HG03378 (cell line): ENCODE results near the gene RRP7A.
"Not testable (repeated sequence)": the region's sequence is repeated elsewhere in the genome, so short reads cannot be mapped to it uniquely, and the experiment has no call there.

ENCODE experiments used
- ATAC-seq: cut with Tn5 transposase; IDR thresholded peaks from one replicate; pipeline ENCODE4 v1.9.1; 2021; ENCODE audit warnings: mild to moderate bottlenecking, moderate library complexity; ENCODE audit not compliant: unreplicated experiment

Gene RRP7A

GRCh38 chr22:42519525-42520401, at the start of gene RRP7A:
TSS of gene RRP7A (minus strand) at chr22:42519796. CDS start at chr22:42519786, 10 bp downstream.
- ATAC-seq = no peak

GRCh38 chr22:42567950-42568349, 48.4 kb upstream of the RRP7A start:
- ATAC-seq = not testable (repeated sequence)

GRCh38 chr22:42565956-42566355, 46.4 kb upstream of the RRP7A start:
- no peak for ATAC-seq

GRCh38 chr22:42564699-42565098, 45.1 kb upstream of the RRP7A start:
- ATAC-seq = no peak

GRCh38 chr22:42563943-42564342, 44.3 kb upstream of the RRP7A start:
- ATAC-seq = not testable (repeated sequence)

- no peak for ATAC-seq
Observed at GRCh38 chr22:42562684-42563083, 43.1 kb upstream of the RRP7A start.

- ATAC-seq = no peak
Observed at GRCh38 chr22:42562279-42562678, 42.7 kb upstream of the RRP7A start.

GRCh38 chr22:42561856-42562255, 42.3 kb upstream of the RRP7A start:
- no peak for ATAC-seq

GRCh38 chr22:42560781-42561180, 41.2 kb upstream of the RRP7A start:
- no peak for ATAC-seq

- ATAC-seq = no peak
Observed at GRCh38 chr22:42560381-42560780, 40.8 kb upstream of the RRP7A start.

GRCh38 chr22:42553475-42554361, 34.1 kb upstream of the RRP7A start, which contains the start of gene SERHL2:
TSS of gene SERHL2 (plus strand) at chr22:42553956. CDS start at chr22:42554021, 65 bp downstream.
- ATAC-seq = no peak

- not testable (repeated sequence) for ATAC-seq
Observed at GRCh38 chr22:42552294-42552647, 32.7 kb upstream of the RRP7A start.

GRCh38 chr22:42549331-42550060, 29.9 kb upstream of the RRP7A start:
- no peak for ATAC-seq

GRCh38 chr22:42548597-42549330, 29.2 kb upstream of the RRP7A start:
- ATAC-seq = no peak

- ATAC-seq = not testable (repeated sequence)
Observed at GRCh38 chr22:42548126-42548525, 28.5 kb upstream of the RRP7A start.

- ATAC-seq = no peak
Observed at GRCh38 chr22:42547562-42547961, 28.0 kb upstream of the RRP7A start.

- no peak for ATAC-seq
Observed at GRCh38 chr22:42544686-42545085, 25.1 kb upstream of the RRP7A start.

- not testable (repeated sequence) for ATAC-seq
Observed at GRCh38 chr22:42539236-42539771, 19.7 kb upstream of the RRP7A start.

- not testable (repeated sequence) for ATAC-seq
Observed at GRCh38 chr22:42537199-42537831, 17.7 kb upstream of the RRP7A start.
